C4-2B (cell line): ENCODE measurements around the gene TEX2.

Experiments used
- ZFX ChIP-seq: fragments of 450-650 bp; IDR thresholded peaks from 2 replicates; pipeline ENCODE4 v1.6.1; 2017
- TF ChIP-seq, protein P1 (sequence below): fragments of 450-650 bp; conservative IDR thresholded peaks from 2 replicates; pipeline ENCODE4 v1.5.1; 2017; ENCODE audit warnings: mild to moderate bottlenecking

GRCh38 chr17:64172510-64172909, 90.5 kb downstream of the TEX2 start:
- TF ChIP-seq, protein P1, sequence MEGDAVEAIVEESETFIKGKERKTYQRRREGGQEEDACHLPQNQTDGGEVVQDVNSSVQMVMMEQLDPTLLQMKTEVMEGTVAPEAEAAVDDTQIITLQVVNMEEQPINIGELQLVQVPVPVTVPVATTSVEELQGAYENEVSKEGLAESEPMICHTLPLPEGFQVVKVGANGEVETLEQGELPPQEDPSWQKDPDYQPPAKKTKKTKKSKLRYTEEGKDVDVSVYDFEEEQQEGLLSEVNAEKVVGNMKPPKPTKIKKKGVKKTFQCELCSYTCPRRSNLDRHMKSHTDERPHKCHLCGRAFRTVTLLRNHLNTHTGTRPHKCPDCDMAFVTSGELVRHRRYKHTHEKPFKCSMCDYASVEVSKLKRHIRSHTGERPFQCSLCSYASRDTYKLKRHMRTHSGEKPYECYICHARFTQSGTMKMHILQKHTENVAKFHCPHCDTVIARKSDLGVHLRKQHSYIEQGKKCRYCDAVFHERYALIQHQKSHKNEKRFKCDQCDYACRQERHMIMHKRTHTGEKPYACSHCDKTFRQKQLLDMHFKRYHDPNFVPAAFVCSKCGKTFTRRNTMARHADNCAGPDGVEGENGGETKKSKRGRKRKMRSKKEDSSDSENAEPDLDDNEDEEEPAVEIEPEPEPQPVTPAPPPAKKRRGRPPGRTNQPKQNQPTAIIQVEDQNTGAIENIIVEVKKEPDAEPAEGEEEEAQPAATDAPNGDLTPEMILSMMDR = no peak
- no peak for TF ChIP-seq ZFX
